HK-2 (cell line): ENCODE results near the gene TSPAN18.

ENCODE experiments used
- DNase-seq: peaks from one replicate; pipeline ENCODE4 v3.0.0-alpha.2; 2018; ENCODE audit not compliant: unreplicated experiment

TSPAN18 gene

GRCh38 chr11:44957776-44958564 is 231.2 kb downstream of the TSPAN18 start:
- no peak for DNase-seq

- no peak for DNase-seq
Measured at GRCh38 chr11:44959064-44959463, 232.3 kb downstream of the TSPAN18 start.

- no peak for DNase-seq
Measured at GRCh38 chr11:44960200-44960845, 233.6 kb downstream of the TSPAN18 start.

- no peak for DNase-seq
Measured at GRCh38 chr11:44962464-44962863, 235.7 kb downstream of the TSPAN18 start.

- no peak for DNase-seq
Measured at GRCh38 chr11:44963136-44963535, 236.4 kb downstream of the TSPAN18 start.

- no peak for DNase-seq
Measured at GRCh38 chr11:44963948-44964347, 237.2 kb downstream of the TSPAN18 start.

GRCh38 chr11:44964526-44965209 is 237.9 kb downstream of the TSPAN18 start:
- DNase-seq = no peak

GRCh38 chr11:44966694-44967093 is 239.9 kb downstream of the TSPAN18 start:
- DNase-seq = no peak

GRCh38 chr11:44967930-44968496 is 241.3 kb downstream of the TSPAN18 start:
- DNase-seq = no peak

- no peak for DNase-seq
Measured at GRCh38 chr11:44968510-44968909, 241.7 kb downstream of the TSPAN18 start.

- DNase-seq = no peak
Measured at GRCh38 chr11:44969651-44970252, 243.0 kb downstream of the TSPAN18 start.

GRCh38 chr11:44970293-44970692 is 243.5 kb downstream of the TSPAN18 start:
- DNase-seq = no peak

- DNase-seq = no peak
Measured at GRCh38 chr11:44971185-44971584, 244.4 kb downstream of the TSPAN18 start.

- no peak for DNase-seq
Measured at GRCh38 chr11:44972746-44973435, 246.1 kb downstream of the TSPAN18 start.

GRCh38 chr11:44973632-44974401 is 247.1 kb downstream of the TSPAN18 start:
- no peak for DNase-seq

- DNase-seq = no peak
Measured at GRCh38 chr11:44974402-44975000, 247.7 kb downstream of the TSPAN18 start.

- no peak for DNase-seq
Measured at GRCh38 chr11:44976576-44976975, 249.8 kb downstream of the TSPAN18 start.

- no peak for DNase-seq
Measured at GRCh38 chr11:44977493-44977984, 250.8 kb downstream of the TSPAN18 start.

- DNase-seq = no peak
Measured at GRCh38 chr11:44978274-44978960, 251.7 kb downstream of the TSPAN18 start.
